Stomach smooth muscle (tissue), 2 donors: Measurements from ENCODE around the gene ERBB3.
A peak's percentile ranks its signal among the peaks of the same experiment; 100 is the strongest.

Experiments used
- H3K27ac ChIP-seq: one replicate; pipeline ENCODE4 v1.7.0; 2013; ENCODE audit warnings: mild to moderate bottlenecking, low read length, inconsistent platforms
- H3K27me3 ChIP-seq, 2 donors: one replicate each; pipeline ENCODE4 v1.7.0; 2013; ENCODE audit warnings: low read length in 2 of 2; ENCODE audit not compliant: insufficient read depth in 2 of 2, control insufficient read depth in 1 of 2
- H3K36me3 ChIP-seq, 2 donors: one replicate each; pipeline ENCODE4 v1.7.0; 2013; ENCODE audit warnings: low read length in 2 of 2; ENCODE audit not compliant: control insufficient read depth in 2 of 2, insufficient read depth in 2 of 2
- H3K4me1 ChIP-seq: one replicate; pipeline ENCODE4 v1.7.0; 2013; ENCODE audit warnings: low read length; ENCODE audit not compliant: control insufficient read depth, insufficient read depth
- H3K4me3 ChIP-seq, 2 donors: one replicate each; pipeline ENCODE4 v1.7.0; 2013; ENCODE audit warnings: low read length in 2 of 2
- H3K9ac ChIP-seq, 2 donors: one replicate each; pipeline ENCODE4 v1.7.0; 2013; ENCODE audit warnings: low read length in 2 of 2, mild to moderate bottlenecking in 1 of 2
- H3K9me3 ChIP-seq, 2 donors: one replicate each; pipeline ENCODE4 v1.7.0; 2013; ENCODE audit warnings: low read length in 2 of 2; ENCODE audit not compliant: control insufficient read depth in 2 of 2
- donor health status: healthy.
- donor health status: Pancreatic carcinoma.

ERBB3 gene

GRCh38 chr12:56122637-56123036 is 42.7 kb downstream of the ERBB3 start:
- Histone ChIP-seq H3K36me3 (peaks cover 9 to 16% of the 10 kb centered on the region in 2 donors), H3K27ac (peak overlapping the region; percentile 64), H3K4me3 (peak overlapping the region; percentile 28 to 57), H3K4me1 (peaks cover 86% of the 10 kb centered on the region), H3K9me3 (no peaks in the 10 kb centered on the region), H3K9ac (no peak overlapping the region), H3K27me3 (no peaks in the 10 kb centered on the region)

- H3K27ac ChIP-seq: peak overlapping the region; percentile 42
- H3K9ac ChIP-seq: peak overlapping the region; percentile 29
- H3K4me1 ChIP-seq: peaks cover 73% of the 10 kb centered on the region
- H3K36me3 ChIP-seq: peaks cover 9 to 16% of the 10 kb centered on the region in 2 donors
- H3K9me3 ChIP-seq: no peaks in the 10 kb centered on the region
- H3K4me3 ChIP-seq: no peak overlapping the region
- H3K27me3 ChIP-seq: no peaks in the 10 kb centered on the region
These were observed 44.2 kb downstream of the ERBB3 start for GRCh38 chr12:56124133-56124532.

- peak overlapping the region; percentile 65 to 81 for H3K9ac ChIP-seq
- H3K4me1 ChIP-seq: peaks cover 59% of the 10 kb centered on the region
- peak overlapping the region; percentile 65 to 95 for H3K4me3 ChIP-seq
These were observed 46.8 kb downstream of the ERBB3 start for GRCh38 chr12:56126732-56127239.

GRCh38 chr12:56127485-56127887 is 47.5 kb downstream of the ERBB3 start:
- peaks cover 19 to 25% of the 10 kb centered on the region in 2 donors for H3K36me3 ChIP-seq
- H3K27ac ChIP-seq: peak overlapping the region; percentile 83
- no peaks in the 10 kb centered on the region for H3K27me3 ChIP-seq
- peak overlapping the region; percentile 65 to 81 for H3K9ac ChIP-seq
- H3K4me1 ChIP-seq: peaks cover 52% of the 10 kb centered on the region
- no peaks in the 10 kb centered on the region for H3K9me3 ChIP-seq
- peak overlapping the region; percentile 65 to 95 for H3K4me3 ChIP-seq

More at GRCh38 chr12:56126732-56127239, 46.8 kb downstream of the ERBB3 start:
- H3K27me3 ChIP-seq: no peaks in the 10 kb centered on the region
- H3K9me3 ChIP-seq: no peaks in the 10 kb centered on the region
- H3K36me3 ChIP-seq: peaks cover 12 to 19% of the 10 kb centered on the region in 2 donors
- peak overlapping the region; percentile 83 for H3K27ac ChIP-seq

- Histone ChIP-seq H3K4me1 (peaks cover 46% of the 10 kb centered on the region), H3K9ac (peak within 1 kb of the TSS; percentile 80 to 92)
These were observed 48.1 kb downstream of the ERBB3 start, which contains the start of gene ESYT1 for GRCh38 chr12:56127888-56128669. Gene ESYT1, plus strand, starts transcription at chr12:56128267. Its CDS starts 53 bp downstream, at chr12:56128320.

GRCh38 chr12:56128670-56129205 is 48.8 kb downstream of the ERBB3 start:
- no peaks in the 10 kb centered on the region for H3K27me3 ChIP-seq
- no peaks in the 10 kb centered on the region for H3K9me3 ChIP-seq
- peak overlapping the region; percentile 80 to 92 for H3K9ac ChIP-seq
- peak overlapping the region; percentile 94 to 95 for H3K4me3 ChIP-seq
- peaks cover 42% of the 10 kb centered on the region for H3K4me1 ChIP-seq
- H3K36me3 ChIP-seq: peaks cover 28 to 34% of the 10 kb centered on the region in 2 donors
- H3K27ac ChIP-seq: peak overlapping the region; percentile 80

More at GRCh38 chr12:56127888-56128669, 48.1 kb downstream of the ERBB3 start, which contains the start of gene ESYT1:
- Histone ChIP-seq H3K27ac (peak within 1 kb of the TSS; percentile 83), H3K27me3 (no peaks in the 10 kb centered on the region), H3K36me3 (peaks cover 21 to 28% of the 10 kb centered on the region in 2 donors), H3K4me3 (peak within 1 kb of the TSS; percentile 94 to 95), H3K9me3 (no peaks in the 10 kb centered on the region)

- H3K9ac ChIP-seq: peak overlapping the region; percentile 80 to 92
- H3K36me3 ChIP-seq: peaks cover 34 to 38% of the 10 kb centered on the region in 2 donors
- H3K4me3 ChIP-seq: peak overlapping the region; percentile 94 to 95
- H3K27me3 ChIP-seq: no peaks in the 10 kb centered on the region
- peak overlapping the region; percentile 80 for H3K27ac ChIP-seq
- H3K4me1 ChIP-seq: peaks cover 36% of the 10 kb centered on the region
- no peaks in the 10 kb centered on the region for H3K9me3 ChIP-seq
These were observed 49.4 kb downstream of the ERBB3 start for GRCh38 chr12:56129206-56129941.

- Histone ChIP-seq H3K9ac (peak overlapping the region; percentile 80 to 92), H3K4me1 (peaks cover 34% of the 10 kb centered on the region), H3K9me3 (no peaks in the 10 kb centered on the region), H3K4me3 (peak overlapping the region; percentile 94 to 95), H3K27me3 (no peaks in the 10 kb centered on the region), H3K27ac (peak overlapping the region; percentile 80), H3K36me3 (peaks cover 37 to 40% of the 10 kb centered on the region in 2 donors)
These were observed 50.1 kb downstream of the ERBB3 start for GRCh38 chr12:56129942-56130495.

GRCh38 chr12:56130876-56131275 is 50.9 kb downstream of the ERBB3 start:
- Histone ChIP-seq H3K9me3 (no peaks in the 10 kb centered on the region), H3K4me3 (no peak overlapping the region), H3K36me3 (peaks cover 37 to 40% of the 10 kb centered on the region in 2 donors), H3K27me3 (no peaks in the 10 kb centered on the region), H3K9ac (no peak overlapping the region), H3K4me1 (peaks cover 28% of the 10 kb centered on the region), H3K27ac (peak overlapping the region; percentile 80)

- H3K9me3 ChIP-seq: no peaks in the 10 kb centered on the region
- H3K27ac ChIP-seq: no peak overlapping the region
- H3K36me3 ChIP-seq: peaks cover 59 to 70% of the 10 kb centered on the region in 2 donors
- H3K4me1 ChIP-seq: peaks cover 11% of the 10 kb centered on the region
- H3K27me3 ChIP-seq: no peaks in the 10 kb centered on the region
- H3K4me3 ChIP-seq: no peak overlapping the region
- no peak overlapping the region for H3K9ac ChIP-seq
These were observed 54.9 kb downstream of the ERBB3 start for GRCh38 chr12:56134897-56135296.
